Right renal pelvis (tissue), 4 donors: Measurements from ENCODE around the gene FAM131A. TPM values are rescaled to one million over a fixed set of nuclear protein-coding genes. Genes with fewer than 3 reads are reported as not detected.

Experiments used
- DNase-seq, 4 donors: peaks; one replicate each; pipeline ENCODE4 v3.0.0-alpha.2; 2013; ENCODE audit warnings: low read depth in 4 of 4, low spot score in 3 of 4, missing footprints in 1 of 4
- polyA plus RNA-seq, 4 donors: library from polyadenylated mRNA; unstranded; fragments of 120-200 nt; gene quantifications; one replicate each; pipeline ENCODE4 v1.2.1, GENCODE V29; 2013; ENCODE audit not compliant: insufficient read length in 4 of 4

The FAM131A gene
- polyA plus RNA-seq, 4 donors: 10.5 to 15.7 (median 11.0) TPM

GRCh38 chr3:184388936-184389230, 51.5 kb downstream of the FAM131A start:
- no peak for DNase-seq

- no peak for DNase-seq
Observed at GRCh38 chr3:184389384-184389783, 52.0 kb downstream of the FAM131A start.

DNA sequence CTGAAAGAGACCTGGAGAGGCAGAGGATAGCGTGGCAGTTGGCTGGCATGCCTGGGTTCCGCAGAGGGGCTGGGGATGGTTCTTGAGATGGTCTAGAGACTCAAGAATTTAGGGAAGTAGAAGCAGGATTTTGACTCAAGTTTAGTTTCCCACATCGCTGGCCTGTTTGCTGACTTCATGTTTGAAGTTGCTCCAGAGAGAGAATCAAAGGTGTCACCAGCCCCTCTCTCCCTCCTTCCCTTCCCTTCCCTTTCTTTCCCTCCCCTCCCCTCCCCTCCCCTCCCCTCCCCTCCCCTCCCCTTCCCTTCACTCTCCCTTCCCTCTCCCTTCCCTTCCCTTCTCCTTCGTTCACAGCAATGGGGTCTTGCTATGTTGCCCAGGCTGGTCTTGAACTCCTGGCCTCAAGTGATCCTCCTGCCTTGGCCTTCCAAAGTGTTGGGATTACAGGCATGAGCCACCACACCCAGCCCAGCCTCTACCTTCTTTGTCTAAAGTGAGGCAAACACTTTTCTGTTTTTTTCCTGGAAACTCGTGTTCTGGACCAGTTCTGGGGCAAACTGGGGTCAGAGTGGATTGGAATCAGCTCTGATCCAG, 52.6 kb downstream of the FAM131A start:
- DNase-seq: no peak

GRCh38 chr3:184391266-184391665, 53.9 kb downstream of the FAM131A start:
- DNase-seq: no peak

DNA sequence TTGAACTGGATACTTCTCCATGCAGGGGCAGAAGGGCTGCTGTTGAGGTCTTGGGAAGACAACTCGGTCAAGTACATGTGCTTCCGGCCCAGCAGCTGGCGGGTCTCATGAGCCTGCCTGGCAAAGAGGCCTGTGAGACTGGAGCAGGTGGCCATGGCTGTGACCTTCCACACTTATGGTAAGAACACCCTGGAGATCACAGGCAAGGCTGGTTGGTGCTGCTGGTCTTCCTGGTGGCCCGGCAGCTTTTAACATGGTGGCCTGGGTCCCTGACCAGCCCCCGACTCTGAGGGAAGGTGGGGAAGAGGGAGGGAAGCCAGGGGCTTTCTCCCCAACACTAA, 57.9 kb downstream of the FAM131A start:
- DNase-seq: no peak

Other genes with a start within 250 kb of the FAM131A start
- under 1 TPM in 2 of 4 donors, not detected in 2; 0.04 to 0.19 TPM for gene HTR3E, start 240.5 kb upstream of the FAM131A start, polyA plus RNA-seq
- 10 to 100 TPM; 47.2 to 49.4 (median 48.1) TPM for gene EIF2B5, start 202.2 kb upstream of the FAM131A start, polyA plus RNA-seq
- gene DVL3, start 182.2 kb upstream of the FAM131A start, polyA plus RNA-seq: 10 to 100 TPM; 70.0 to 81.5 (median 77.2) TPM
- gene AP2M1, start 162.7 kb upstream of the FAM131A start, polyA plus RNA-seq: 100 to 1,000 TPM; 324 to 371 (median 355) TPM
- 10 to 100 TPM; 53.5 to 62.6 (median 54.5) TPM for gene ABCF3, start 151.4 kb upstream of the FAM131A start, polyA plus RNA-seq
- 1 to 10 TPM in 3 of 4 donors, under 1 TPM in 1; 0.80 to 2.5 (median 1.4) TPM for gene VWA5B2, start 108.0 kb upstream of the FAM131A start, polyA plus RNA-seq
- 10 to 100 TPM; 29.2 to 40.6 (median 36.8) TPM for gene ALG3, start 88.6 kb upstream of the FAM131A start, polyA plus RNA-seq
- 1 to 10 TPM; 2.8 to 3.4 (median 3.1) TPM for gene EEF1AKMT4, start 87.9 kb upstream of the FAM131A start, polyA plus RNA-seq
- under 1 TPM in 2 of 4 donors, not detected in 2; 0.19 to 0.29 TPM for gene CAMK2N2, start 76.0 kb upstream of the FAM131A start, polyA plus RNA-seq
- under 1 TPM in 1 of 4 donors, not detected in 3; 0.16 TPM for gene ECE2, start 61.6 kb upstream of the FAM131A start, polyA plus RNA-seq
- 100 to 1,000 TPM; 189 to 213 (median 207) TPM for gene PSMD2, start 38.4 kb upstream of the FAM131A start, polyA plus RNA-seq
- gene EIF4G1, start 23.0 kb upstream of the FAM131A start, polyA plus RNA-seq: 100 to 1,000 TPM; 158 to 204 (median 173) TPM
- gene CLCN2, start 24.0 kb downstream of the FAM131A start, polyA plus RNA-seq: 10 to 100 TPM in 3 of 4 donors, 1 to 10 TPM in 1; 9.4 to 13.3 (median 11.6) TPM
- 100 to 1,000 TPM in 1 of 4 donors, 10 to 100 TPM in 3; 85.8 to 101 (median 93.9) TPM for gene POLR2H, start 24.1 kb downstream of the FAM131A start, polyA plus RNA-seq
- gene THPO, start 40.6 kb downstream of the FAM131A start, polyA plus RNA-seq: 1 to 10 TPM; 1.9 to 3.1 (median 2.5) TPM
- 10 to 100 TPM; 12.2 to 14.6 (median 13.0) TPM for gene CHRD, start 42.5 kb downstream of the FAM131A start, polyA plus RNA-seq
- gene EPHB3, start 224.2 kb downstream of the FAM131A start, polyA plus RNA-seq: 10 to 100 TPM; 27.2 to 35.0 (median 29.3) TPM